HG03097 (cell line): ENCODE data around the gene SH3TC1.

Experiments
- ATAC-seq: cut with Tn5 transposase; IDR thresholded peaks from one replicate; pipeline ENCODE4 v1.9.1; 2021; ENCODE audit not compliant: unreplicated experiment, low FRiP score

Gene SH3TC1

GRCh38 chr4:8163436-8164193 is 35.5 kb upstream of the SH3TC1 start:
- ATAC-seq = no peak

GRCh38 chr4:8164194-8164565 is 34.9 kb upstream of the SH3TC1 start:
- ATAC-seq = no peak

DNA sequence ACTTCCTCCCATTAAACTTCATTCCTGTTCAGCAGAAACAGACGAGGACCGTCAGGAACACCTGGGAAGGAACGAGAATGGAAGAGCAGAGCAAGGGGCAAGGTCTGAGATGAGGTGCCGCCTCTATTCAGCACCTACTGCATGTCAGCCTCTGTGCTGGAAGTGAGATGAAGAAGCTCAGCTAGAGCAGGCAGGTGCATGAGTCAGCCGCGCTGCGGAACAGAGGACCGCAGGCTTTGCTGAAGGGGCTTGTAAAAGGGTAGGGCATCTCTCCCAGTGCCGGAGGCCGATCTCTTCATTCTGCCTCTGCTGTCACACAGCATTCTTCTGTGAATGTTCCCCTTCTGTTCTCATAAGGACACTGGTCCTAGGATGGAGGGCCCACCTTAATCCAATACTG is 34.4 kb upstream of the SH3TC1 start:
- ATAC-seq = no peak

GRCh38 chr4:8165374-8165896 is 33.7 kb upstream of the SH3TC1 start:
- ATAC-seq = no peak

DNA sequence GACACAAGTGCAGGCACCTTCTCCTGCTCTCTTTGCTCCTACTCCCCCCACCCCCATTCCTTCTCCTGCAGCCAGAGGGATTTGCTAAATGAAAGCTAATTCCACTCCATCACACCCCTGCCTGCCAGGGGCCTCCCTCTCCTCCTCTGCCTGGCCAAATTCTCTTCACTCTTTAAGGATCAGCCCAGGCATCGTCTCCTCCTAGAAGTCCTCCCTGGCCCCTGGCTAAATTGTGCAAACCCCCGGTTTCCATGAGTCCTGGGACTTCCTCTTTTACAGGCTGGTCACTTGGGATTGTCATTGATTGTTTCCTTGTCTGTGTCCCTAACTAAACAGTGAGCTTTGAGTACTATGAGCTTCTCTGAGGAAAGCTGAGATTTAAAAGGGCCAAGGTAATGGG is 31.8 kb upstream of the SH3TC1 start:
- no peak for ATAC-seq

DNA sequence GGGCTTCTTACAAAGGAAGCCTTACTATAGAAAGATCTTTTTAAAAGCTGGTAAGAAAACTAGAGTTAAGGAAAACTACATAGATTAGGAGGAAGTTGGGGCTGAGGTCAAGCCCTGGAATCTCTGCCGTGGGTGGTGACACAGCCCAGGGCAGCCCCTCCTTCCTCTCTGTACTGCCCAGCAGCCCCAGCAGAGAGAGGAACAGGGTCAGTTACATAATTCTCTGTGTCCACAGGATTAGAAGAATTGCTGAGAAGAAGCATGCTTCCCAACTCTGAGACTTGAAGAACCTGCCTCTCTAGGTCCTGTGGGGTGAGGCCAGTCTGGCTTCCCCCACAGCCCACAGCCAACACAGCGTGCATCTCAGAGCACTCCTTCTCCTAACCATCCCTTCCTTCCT is 31.3 kb upstream of the SH3TC1 start:
- ATAC-seq = no peak

- ATAC-seq = no peak
Measured at GRCh38 chr4:8168232-8168631, 30.9 kb upstream of the SH3TC1 start.

DNA sequence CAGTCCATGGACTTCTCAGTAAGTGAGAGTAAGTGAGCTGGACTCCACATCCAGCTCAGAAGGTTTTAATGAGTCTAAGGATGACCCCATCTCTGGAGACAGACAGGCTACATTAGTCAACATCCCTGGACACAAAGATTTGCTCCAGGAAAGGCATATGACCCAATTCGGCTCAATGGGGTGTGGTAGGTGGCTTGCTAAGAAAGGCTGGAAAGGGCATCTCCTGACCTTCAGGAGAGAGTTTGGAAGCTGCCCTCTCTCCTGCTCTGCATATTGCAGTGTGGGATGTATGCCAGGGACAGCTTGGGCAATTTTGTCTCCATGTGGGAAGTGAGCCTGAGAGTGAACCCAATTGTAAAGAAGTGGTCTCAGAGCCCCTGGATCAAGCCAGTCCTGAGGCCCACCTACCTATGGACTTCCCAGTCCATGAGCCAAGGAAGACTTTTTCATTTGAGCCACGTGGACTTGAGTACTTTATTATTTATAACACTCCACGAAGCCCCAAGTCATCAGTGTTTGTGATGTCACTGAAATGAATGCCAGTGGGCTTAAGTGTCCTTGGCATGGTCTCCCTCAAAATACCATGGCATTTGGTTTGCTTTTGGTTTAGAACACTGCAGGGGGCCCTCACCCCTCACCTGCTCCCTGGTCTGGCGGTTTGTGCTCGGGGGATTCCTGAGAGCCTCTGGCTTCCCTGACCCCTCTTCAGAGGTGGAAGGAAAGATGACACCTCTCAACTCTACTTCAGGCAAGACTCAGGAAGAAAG is 30.1 kb upstream of the SH3TC1 start:
- no peak for ATAC-seq

GRCh38 chr4:8169763-8170162 is 29.3 kb upstream of the SH3TC1 start:
- no peak for ATAC-seq

DNA sequence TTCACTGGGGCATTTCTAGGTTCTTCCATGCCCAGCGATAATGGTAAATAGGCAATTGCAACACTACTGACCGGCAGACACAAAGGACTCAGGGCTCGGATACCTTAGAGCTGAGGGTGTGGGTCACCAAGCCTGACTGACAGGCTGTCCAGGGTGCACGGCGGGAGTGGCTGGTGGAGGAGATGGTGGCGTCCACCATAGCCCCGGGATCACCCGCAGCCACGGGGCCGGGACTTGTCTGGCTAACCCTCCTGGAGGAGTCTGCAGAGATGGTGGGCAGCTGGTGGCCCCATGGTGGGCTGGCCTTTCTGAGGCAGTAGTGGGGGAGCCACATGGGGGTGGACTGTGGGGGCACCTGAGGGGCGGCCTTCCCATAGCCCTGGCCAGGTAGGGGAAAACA is 28.7 kb upstream of the SH3TC1 start:
- no peak for ATAC-seq

- ATAC-seq = no peak
Measured at GRCh38 chr4:8171266-8171665, 27.8 kb upstream of the SH3TC1 start.

DNA sequence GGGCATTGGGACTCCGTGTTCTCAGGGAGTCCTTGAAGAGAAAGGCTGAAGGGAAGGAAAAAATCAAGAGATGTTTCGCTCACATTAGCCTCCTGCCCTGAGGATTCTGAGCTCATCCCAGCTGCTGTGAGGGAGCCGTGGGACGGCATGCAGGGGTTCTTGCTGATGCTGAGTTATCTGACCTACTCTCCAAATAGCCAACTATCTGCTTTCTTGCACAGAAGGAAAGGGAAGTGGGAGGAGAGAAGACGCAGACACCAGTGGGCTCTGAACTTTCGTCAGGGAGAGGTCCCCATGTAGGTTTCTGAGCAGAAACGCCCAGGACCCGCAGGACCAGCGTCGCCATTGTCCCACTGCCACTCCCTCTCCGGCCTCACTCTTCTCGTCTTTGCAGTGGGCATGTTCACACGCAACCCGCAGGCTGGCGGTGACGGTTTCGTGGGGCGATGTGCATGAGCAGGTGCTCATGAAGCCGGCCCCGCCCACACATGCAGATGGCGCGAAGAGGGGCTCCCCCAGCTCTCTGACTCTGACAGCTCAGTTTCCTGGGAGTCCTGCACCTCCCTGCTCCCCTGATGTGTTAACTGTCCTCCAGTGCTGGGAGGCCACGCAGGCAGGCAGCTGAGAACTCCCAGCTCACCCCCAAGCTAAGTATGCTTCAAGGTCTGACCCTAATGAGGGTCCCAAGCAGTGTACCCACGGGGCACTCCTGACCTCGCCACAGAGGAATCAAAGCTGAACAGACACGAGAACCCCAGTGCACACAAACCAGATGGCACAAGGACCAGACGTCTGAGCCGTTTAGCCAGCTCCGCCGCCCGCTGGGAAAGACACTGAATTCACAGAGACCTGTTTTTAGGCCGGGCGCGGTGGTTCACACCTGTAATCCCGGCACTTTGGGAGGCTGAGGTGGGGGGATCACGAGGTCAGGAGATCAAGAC is 26.8 kb upstream of the SH3TC1 start:
- ATAC-seq = no peak

DNA sequence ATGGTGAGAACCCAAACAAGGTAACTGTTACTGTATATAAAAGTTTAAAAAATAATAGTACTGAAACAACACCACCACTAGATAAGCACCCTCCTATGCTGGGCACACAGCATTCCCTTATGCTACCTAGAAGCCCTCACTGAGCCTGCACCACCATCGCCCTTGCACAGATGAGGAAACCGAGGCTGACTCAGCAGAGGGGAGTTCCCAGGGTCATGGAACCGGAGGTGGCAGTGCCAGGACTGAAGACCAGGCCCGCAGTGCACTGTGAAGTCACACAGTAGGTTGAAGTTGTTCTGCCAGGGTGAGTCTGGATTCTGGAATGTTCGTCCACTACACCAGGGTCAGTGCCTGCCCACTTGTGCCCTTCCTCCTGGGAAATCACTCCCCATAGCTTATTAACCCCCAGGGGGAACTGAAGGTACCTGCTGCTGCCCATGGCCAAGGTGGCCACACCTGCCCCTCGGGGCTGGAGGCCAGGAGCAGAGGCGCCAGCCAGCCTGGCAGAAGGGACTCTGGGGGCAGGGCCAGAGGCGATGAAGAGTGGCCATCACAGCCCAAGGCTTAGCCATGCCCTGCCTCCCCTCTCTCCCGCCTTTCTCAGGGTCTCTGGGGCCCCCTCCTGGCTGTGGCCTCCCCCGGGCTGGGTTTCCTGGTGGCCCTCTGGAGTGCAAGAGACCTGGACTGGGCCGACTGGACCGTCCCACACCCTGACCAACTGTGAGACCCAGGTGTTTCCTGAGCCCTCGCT is 25.4 kb upstream of the SH3TC1 start:
- ATAC-seq = no peak

DNA sequence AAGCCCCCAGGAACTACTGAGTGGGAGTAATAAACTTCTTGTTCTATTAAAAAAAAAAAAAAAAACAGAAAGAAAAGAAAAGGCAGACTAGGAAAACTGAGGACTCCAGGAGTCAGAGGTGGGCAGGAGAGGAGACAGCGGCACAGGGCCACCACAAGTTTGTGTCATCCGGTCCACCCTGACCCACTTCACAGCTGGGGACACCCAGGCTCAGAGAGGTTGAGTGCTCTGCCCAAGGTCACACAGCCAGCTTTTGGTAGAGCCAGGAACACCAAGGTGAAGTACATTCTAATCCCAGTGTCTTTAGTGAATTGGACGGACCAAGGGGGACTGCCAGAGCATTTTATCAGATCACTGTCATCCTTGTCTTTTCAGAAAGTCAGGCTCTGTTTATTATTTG is 24.1 kb upstream of the SH3TC1 start:
- ATAC-seq = no peak

DNA sequence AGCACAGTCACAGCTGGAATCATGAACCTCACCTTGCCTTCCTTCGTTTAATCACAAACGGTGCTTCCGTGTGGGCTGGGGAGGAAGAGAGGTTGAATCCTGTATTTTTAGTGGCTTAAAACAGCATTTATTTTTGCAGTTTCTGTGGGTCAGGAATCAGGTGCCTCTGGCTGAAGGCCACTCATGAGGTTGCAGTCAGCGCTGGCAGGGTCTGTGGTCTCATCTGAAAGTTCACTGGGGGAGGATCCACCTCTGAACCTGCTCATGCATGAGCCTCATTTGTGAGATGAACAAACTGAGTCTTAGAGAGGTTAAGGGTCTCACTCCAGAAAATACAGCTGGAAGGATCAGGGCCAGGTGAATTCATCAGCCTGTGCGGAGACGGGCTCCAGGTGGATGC is 23.4 kb upstream of the SH3TC1 start:
- no peak for ATAC-seq

- ATAC-seq = no peak
Measured at GRCh38 chr4:8176547-8177399, 22.3 kb upstream of the SH3TC1 start.

- no peak for ATAC-seq
Measured at GRCh38 chr4:8177552-8177951, 21.5 kb upstream of the SH3TC1 start.

GRCh38 chr4:8177956-8178355 is 21.1 kb upstream of the SH3TC1 start:
- no peak for ATAC-seq

DNA sequence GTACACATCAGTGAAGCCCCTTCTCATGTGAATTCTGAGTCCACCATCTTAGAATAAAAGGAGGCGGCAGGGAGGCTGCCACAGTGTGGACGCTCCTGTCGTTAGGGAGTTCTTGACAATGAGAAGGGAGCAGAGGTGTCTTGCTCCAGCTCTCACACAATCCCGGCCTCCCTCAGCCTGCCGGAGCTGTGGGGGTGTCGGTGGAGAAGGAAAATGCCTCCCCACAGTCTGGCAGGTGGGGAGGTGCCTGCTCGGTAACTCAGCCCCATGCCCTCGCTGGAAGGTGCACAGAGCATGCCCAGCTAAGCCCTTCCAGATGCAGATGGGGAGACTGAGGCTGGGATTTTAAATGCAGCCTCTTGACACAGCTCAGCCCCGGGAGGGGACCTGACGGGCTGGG is 20.0 kb upstream of the SH3TC1 start:
- ATAC-seq = no peak
